EL (cell line): ENCODE measurements around the gene PSMA6.
"Not testable (repeated sequence)": the region's sequence is repeated elsewhere in the genome, so short reads cannot be mapped to it uniquely, and the experiment has no call there.

Experiments
- DNase-seq: peaks from one replicate; pipeline ENCODE4 v3.0.0-alpha.2; 2016

Gene PSMA6

GRCh38 chr14:35346738-35347322 is 54.6 kb downstream of the PSMA6 start:
- DNase-seq, result no peak

GRCh38 chr14:35347323-35348043 is 55.3 kb downstream of the PSMA6 start:
- no peak for DNase-seq

GRCh38 chr14:35348044-35348380 is 55.8 kb downstream of the PSMA6 start:
- DNase-seq, result not testable (repeated sequence)

- no peak for DNase-seq
These were observed 57.5 kb downstream of the PSMA6 start for GRCh38 chr14:35349496-35350365.

GRCh38 chr14:35351497-35351896 is 59.3 kb downstream of the PSMA6 start:
- DNase-seq, result no peak

- DNase-seq, result no peak
These were observed 59.7 kb downstream of the PSMA6 start for GRCh38 chr14:35351897-35352273.

- no peak for DNase-seq
These were observed 60.4 kb downstream of the PSMA6 start for GRCh38 chr14:35352274-35353233.

GRCh38 chr14:35353409-35354172 is 61.4 kb downstream of the PSMA6 start:
- DNase-seq, result no peak

GRCh38 chr14:35355235-35355634 is 63.1 kb downstream of the PSMA6 start:
- not testable (repeated sequence) for DNase-seq

- DNase-seq, result peak; percentile 49
These were observed 64.0 kb downstream of the PSMA6 start for GRCh38 chr14:35355981-35356841.

GRCh38 chr14:35359655-35360054 is 67.5 kb downstream of the PSMA6 start:
- DNase-seq, result not testable (repeated sequence)

GRCh38 chr14:35361141-35361480 is 68.9 kb downstream of the PSMA6 start:
- no peak for DNase-seq

- no peak for DNase-seq
These were observed 70.3 kb downstream of the PSMA6 start for GRCh38 chr14:35362450-35362849.

- DNase-seq, result no peak
These were observed 70.8 kb downstream of the PSMA6 start for GRCh38 chr14:35362911-35363374.

- DNase-seq, result peak; percentile 91
These were observed 73.2 kb downstream of the PSMA6 start for GRCh38 chr14:35365130-35366055.

- DNase-seq, result peak; percentile 63
These were observed 73.9 kb downstream of the PSMA6 start for GRCh38 chr14:35366056-35366451.

- no peak for DNase-seq
These were observed 74.4 kb downstream of the PSMA6 start for GRCh38 chr14:35366521-35366976.

- DNase-seq, result no peak
These were observed 74.8 kb downstream of the PSMA6 start for GRCh38 chr14:35367056-35367372.
